ENCODE data around the gene ASTN2.
A peak's percentile ranks its signal among the peaks of the same experiment; 100 is the strongest.
"Not testable (repeated sequence)": the region's sequence is repeated elsewhere in the genome, so short reads cannot be mapped to it uniquely, and the experiment has no call there.

Gene ASTN2

GRCh38 chr9:116697362-116697761 is 717.5 kb downstream of the ASTN2 start:
- no peak for DNase-seq (ENCODE audit: low spot score)

GRCh38 chr9:116695438-116695837 is 719.4 kb downstream of the ASTN2 start:
- DNase-seq (ENCODE audit: low spot score), result no peak

GRCh38 chr9:116694785-116695291 is 720.0 kb downstream of the ASTN2 start:
- no peak for DNase-seq (ENCODE audit: low spot score)

- no peak for DNase-seq (ENCODE audit: low spot score)
These were observed 721.6 kb downstream of the ASTN2 start for GRCh38 chr9:116693233-116693731.

- DNase-seq (ENCODE audit: low spot score), result no peak
These were observed 722.2 kb downstream of the ASTN2 start for GRCh38 chr9:116692616-116693015.

GRCh38 chr9:116691607-116692006 is 723.2 kb downstream of the ASTN2 start:
- no peak for DNase-seq (ENCODE audit: low spot score)

- not testable (repeated sequence) for DNase-seq (ENCODE audit: low spot score)
These were observed 724.1 kb downstream of the ASTN2 start for GRCh38 chr9:116690805-116691204.

- DNase-seq (ENCODE audit: low spot score), result peak; percentile 28
These were observed 725.3 kb downstream of the ASTN2 start for GRCh38 chr9:116689486-116690032.

- no peak for DNase-seq (ENCODE audit: low spot score)
These were observed 725.9 kb downstream of the ASTN2 start for GRCh38 chr9:116688806-116689485.

- no peak for DNase-seq (ENCODE audit: low spot score)
These were observed 727.1 kb downstream of the ASTN2 start for GRCh38 chr9:116687754-116688135.

- DNase-seq (ENCODE audit: low spot score), result peak; percentile 94
These were observed 727.6 kb downstream of the ASTN2 start, which contains the start of gene TRIM32 for GRCh38 chr9:116687074-116687753. Gene TRIM32, plus strand, starts transcription at chr9:116687305. Its CDS starts 10,438 bp downstream, at chr9:116697743.

GRCh38 chr9:116686693-116687073 is 728.2 kb downstream of the ASTN2 start:
- no peak for DNase-seq (ENCODE audit: low spot score)

- DNase-seq (ENCODE audit: low spot score), result no peak
These were observed 728.7 kb downstream of the ASTN2 start for GRCh38 chr9:116686135-116686534.

- DNase-seq (ENCODE audit: low spot score), result no peak
These were observed 729.7 kb downstream of the ASTN2 start for GRCh38 chr9:116685166-116685565.

- DNase-seq (ENCODE audit: low spot score), result no peak
These were observed 731.3 kb downstream of the ASTN2 start for GRCh38 chr9:116683535-116683934.

- DNase-seq (ENCODE audit: low spot score), result no peak
These were observed 740.5 kb downstream of the ASTN2 start for GRCh38 chr9:116674210-116674980.

- no peak for DNase-seq (ENCODE audit: low spot score)
These were observed 741.5 kb downstream of the ASTN2 start for GRCh38 chr9:116673375-116673774.

GRCh38 chr9:116671605-116672004 is 743.3 kb downstream of the ASTN2 start:
- DNase-seq (ENCODE audit: low spot score), result no peak

- DNase-seq (ENCODE audit: low spot score), result no peak
These were observed 745.7 kb downstream of the ASTN2 start for GRCh38 chr9:116668970-116669695.

- DNase-seq (ENCODE audit: low spot score), result no peak
These were observed 751.3 kb downstream of the ASTN2 start for GRCh38 chr9:116663581-116663980.

- no peak for DNase-seq (ENCODE audit: low spot score)
These were observed 752.1 kb downstream of the ASTN2 start for GRCh38 chr9:116662646-116663310.

Measured in HuH-7 (cell line).